Measurements from ENCODE around the gene TCERG1L.

TCERG1L gene

DNA sequence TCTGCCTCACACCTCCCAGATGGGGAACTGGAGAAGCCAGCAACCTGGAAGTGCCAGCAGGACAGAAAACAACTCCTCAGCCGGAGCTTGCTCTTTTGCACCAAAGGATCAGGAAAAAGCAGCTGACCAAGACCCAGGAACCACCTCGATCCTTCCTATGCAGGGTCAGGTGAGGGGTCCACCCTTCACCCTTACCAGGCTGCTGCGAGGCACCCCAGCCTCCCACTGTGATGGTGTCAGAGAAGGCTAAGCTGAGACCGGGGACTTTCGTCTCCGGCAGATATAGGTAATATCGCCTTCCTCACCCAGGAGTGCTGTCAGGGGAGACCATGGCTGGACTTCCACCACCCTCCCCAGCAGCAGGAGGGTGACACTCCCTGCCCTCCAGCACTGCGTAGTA is 254.7 kb downstream of the TCERG1L start:
- TF ChIP-seq, protein P1, sequence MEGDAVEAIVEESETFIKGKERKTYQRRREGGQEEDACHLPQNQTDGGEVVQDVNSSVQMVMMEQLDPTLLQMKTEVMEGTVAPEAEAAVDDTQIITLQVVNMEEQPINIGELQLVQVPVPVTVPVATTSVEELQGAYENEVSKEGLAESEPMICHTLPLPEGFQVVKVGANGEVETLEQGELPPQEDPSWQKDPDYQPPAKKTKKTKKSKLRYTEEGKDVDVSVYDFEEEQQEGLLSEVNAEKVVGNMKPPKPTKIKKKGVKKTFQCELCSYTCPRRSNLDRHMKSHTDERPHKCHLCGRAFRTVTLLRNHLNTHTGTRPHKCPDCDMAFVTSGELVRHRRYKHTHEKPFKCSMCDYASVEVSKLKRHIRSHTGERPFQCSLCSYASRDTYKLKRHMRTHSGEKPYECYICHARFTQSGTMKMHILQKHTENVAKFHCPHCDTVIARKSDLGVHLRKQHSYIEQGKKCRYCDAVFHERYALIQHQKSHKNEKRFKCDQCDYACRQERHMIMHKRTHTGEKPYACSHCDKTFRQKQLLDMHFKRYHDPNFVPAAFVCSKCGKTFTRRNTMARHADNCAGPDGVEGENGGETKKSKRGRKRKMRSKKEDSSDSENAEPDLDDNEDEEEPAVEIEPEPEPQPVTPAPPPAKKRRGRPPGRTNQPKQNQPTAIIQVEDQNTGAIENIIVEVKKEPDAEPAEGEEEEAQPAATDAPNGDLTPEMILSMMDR (conservative IDR thresholded peaks at IDR 0.05; ENCODE audit: low read length) = no peak
- no peak for TF ChIP-seq EZH2phosphoT487 (IDR thresholded peaks at IDR 0.05; ENCODE audit: borderline replicate concordance)
- no peaks in the 10 kb centered on the region for H3K4me1 ChIP-seq (ENCODE audit: insufficient read depth, low read length, poor library complexity, severe bottlenecking)
- H3F3A ChIP-seq (ENCODE audit: low read depth) = no peaks in the 10 kb centered on the region
- H3K4me2 ChIP-seq (ENCODE audit: low read depth, low read length, poor library complexity, severe bottlenecking) = no peak overlapping the region
- H3K4me3 ChIP-seq (ENCODE audit: low read length, poor library complexity, severe bottlenecking) = no peak overlapping the region
- H3K9me2 ChIP-seq (replicated peaks; ENCODE audit: low read depth, low read length) = no peaks in the 10 kb centered on the region
- no peaks in the 10 kb centered on the region for H3K79me2 ChIP-seq (ENCODE audit: insufficient read depth, low read length)
- H3K27me3 ChIP-seq (ENCODE audit: insufficient read depth, low read length, poor library complexity, severe bottlenecking) = no peaks in the 10 kb centered on the region
- H3K36me3 ChIP-seq (ENCODE audit: insufficient read depth, low read length) = no peaks in the 10 kb centered on the region
- no peaks in the 10 kb centered on the region; the same call in 1 of the 2 replicates for H3K9me3 ChIP-seq (ENCODE audit: insufficient read depth, low read depth, low read length)
- no peaks in the 10 kb centered on the region for H4K20me1 ChIP-seq (ENCODE audit: insufficient read depth, low read length, poor library complexity, severe bottlenecking)
- no peak overlapping the region for H2AFZ ChIP-seq (ENCODE audit: low read length)
- H3K9ac ChIP-seq (ENCODE audit: low read depth, low read length, poor library complexity, severe bottlenecking) = no peak overlapping the region

DNA sequence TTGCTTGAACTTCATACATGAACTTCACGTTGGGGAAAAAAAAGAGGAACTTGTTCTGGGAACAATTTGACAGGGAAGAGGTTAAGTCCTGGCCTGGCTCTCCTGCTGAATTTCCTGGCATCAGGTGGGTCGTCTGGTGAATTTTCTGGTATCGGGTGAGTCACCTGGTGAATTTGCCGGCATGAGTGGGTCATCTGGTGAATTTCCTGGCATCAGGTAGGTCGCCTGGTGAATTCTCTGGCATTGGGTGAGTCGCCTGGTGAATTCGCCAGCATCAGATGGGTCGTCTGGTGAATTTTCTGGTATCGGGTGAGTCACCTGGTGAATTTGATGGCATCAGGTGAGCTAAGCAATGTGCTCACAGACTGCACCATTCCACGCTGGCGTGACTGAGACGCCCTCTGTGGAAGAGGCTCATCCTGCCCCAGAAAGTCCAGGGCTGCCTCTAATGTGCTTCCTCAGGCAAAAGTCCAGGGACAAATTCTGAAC is 255.4 kb downstream of the TCERG1L start:
- Histone ChIP-seq H3K27me3 (ENCODE audit: insufficient read depth, low read length, poor library complexity, severe bottlenecking) (no peaks in the 10 kb centered on the region), H3K9me2 (replicated peaks; ENCODE audit: low read depth, low read length) (no peaks in the 10 kb centered on the region), H3K36me3 (ENCODE audit: insufficient read depth, low read length) (no peaks in the 10 kb centered on the region), H2AFZ (ENCODE audit: low read length) (no peak overlapping the region), H3K9ac (ENCODE audit: low read depth, low read length, poor library complexity, severe bottlenecking) (no peak overlapping the region), H4K20me1 (ENCODE audit: insufficient read depth, low read length, poor library complexity, severe bottlenecking) (no peaks in the 10 kb centered on the region), H3K4me1 (ENCODE audit: insufficient read depth, low read length, poor library complexity, severe bottlenecking) (no peaks in the 10 kb centered on the region), H3K4me2 (ENCODE audit: low read depth, low read length, poor library complexity, severe bottlenecking) (no peak overlapping the region), H3K9me3 (ENCODE audit: insufficient read depth, low read depth, low read length) (no peaks in the 10 kb centered on the region; the same call in 1 of the 2 replicates), H3K4me3 (ENCODE audit: low read length, poor library complexity, severe bottlenecking) (no peak overlapping the region), H3F3A (ENCODE audit: low read depth) (no peaks in the 10 kb centered on the region), H3K79me2 (ENCODE audit: insufficient read depth, low read length) (no peaks in the 10 kb centered on the region)
- TF ChIP-seq, protein P1 (conservative IDR thresholded peaks at IDR 0.05; ENCODE audit: low read length) = no peak
- TF ChIP-seq EZH2phosphoT487 (IDR thresholded peaks at IDR 0.05; ENCODE audit: borderline replicate concordance) = no peak

DNA sequence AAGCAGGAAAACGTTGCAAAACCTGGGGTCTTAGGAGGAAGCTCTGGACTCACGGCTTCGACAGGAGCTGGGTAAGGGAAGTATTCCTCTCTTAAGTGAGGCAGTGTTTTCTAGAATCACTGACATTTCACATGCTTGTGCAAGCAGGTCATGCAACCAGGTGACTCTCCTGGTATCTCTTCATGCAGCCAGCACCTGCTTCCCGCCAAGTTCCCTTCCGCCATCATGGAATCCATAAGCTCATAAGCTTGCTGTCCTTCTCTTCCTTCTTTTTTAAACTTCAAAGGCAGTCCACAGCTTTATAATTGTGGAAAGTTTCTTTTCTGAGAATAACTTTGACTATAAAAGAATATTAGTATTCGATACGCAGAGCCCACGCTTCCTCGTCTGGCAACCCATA is 256.1 kb downstream of the TCERG1L start:
- Histone ChIP-seq H3K9ac (ENCODE audit: low read depth, low read length, poor library complexity, severe bottlenecking) (no peak overlapping the region), H2AFZ (ENCODE audit: low read length) (no peak overlapping the region), H3K36me3 (ENCODE audit: insufficient read depth, low read length) (no peaks in the 10 kb centered on the region), H3K9me3 (ENCODE audit: insufficient read depth, low read depth, low read length) (no peaks in the 10 kb centered on the region; the same call in 1 of the 2 replicates), H3K79me2 (ENCODE audit: insufficient read depth, low read length) (no peaks in the 10 kb centered on the region), H3K4me2 (ENCODE audit: low read depth, low read length, poor library complexity, severe bottlenecking) (no peak overlapping the region), H3K4me3 (ENCODE audit: low read length, poor library complexity, severe bottlenecking) (no peak overlapping the region), H3K27me3 (ENCODE audit: insufficient read depth, low read length, poor library complexity, severe bottlenecking) (no peaks in the 10 kb centered on the region), H4K20me1 (ENCODE audit: insufficient read depth, low read length, poor library complexity, severe bottlenecking) (no peaks in the 10 kb centered on the region), H3K9me2 (replicated peaks; ENCODE audit: low read depth, low read length) (no peaks in the 10 kb centered on the region), H3F3A (ENCODE audit: low read depth) (no peaks in the 10 kb centered on the region), H3K4me1 (ENCODE audit: insufficient read depth, low read length, poor library complexity, severe bottlenecking) (no peaks in the 10 kb centered on the region)
- no peak for TF ChIP-seq EZH2phosphoT487 (IDR thresholded peaks at IDR 0.05; ENCODE audit: borderline replicate concordance)
- TF ChIP-seq, protein P1 (conservative IDR thresholded peaks at IDR 0.05; ENCODE audit: low read length) = no peak
